ENCODE data around the gene DNAH1. TPM values are rescaled to one million over a fixed set of nuclear protein-coding genes. Genes with fewer than 3 reads are reported as not detected.

Gene DNAH1
- total RNA-seq, 4 donors from 2014 or later: 9.5 to 30.3 (median 14.6) TPM

DNA sequence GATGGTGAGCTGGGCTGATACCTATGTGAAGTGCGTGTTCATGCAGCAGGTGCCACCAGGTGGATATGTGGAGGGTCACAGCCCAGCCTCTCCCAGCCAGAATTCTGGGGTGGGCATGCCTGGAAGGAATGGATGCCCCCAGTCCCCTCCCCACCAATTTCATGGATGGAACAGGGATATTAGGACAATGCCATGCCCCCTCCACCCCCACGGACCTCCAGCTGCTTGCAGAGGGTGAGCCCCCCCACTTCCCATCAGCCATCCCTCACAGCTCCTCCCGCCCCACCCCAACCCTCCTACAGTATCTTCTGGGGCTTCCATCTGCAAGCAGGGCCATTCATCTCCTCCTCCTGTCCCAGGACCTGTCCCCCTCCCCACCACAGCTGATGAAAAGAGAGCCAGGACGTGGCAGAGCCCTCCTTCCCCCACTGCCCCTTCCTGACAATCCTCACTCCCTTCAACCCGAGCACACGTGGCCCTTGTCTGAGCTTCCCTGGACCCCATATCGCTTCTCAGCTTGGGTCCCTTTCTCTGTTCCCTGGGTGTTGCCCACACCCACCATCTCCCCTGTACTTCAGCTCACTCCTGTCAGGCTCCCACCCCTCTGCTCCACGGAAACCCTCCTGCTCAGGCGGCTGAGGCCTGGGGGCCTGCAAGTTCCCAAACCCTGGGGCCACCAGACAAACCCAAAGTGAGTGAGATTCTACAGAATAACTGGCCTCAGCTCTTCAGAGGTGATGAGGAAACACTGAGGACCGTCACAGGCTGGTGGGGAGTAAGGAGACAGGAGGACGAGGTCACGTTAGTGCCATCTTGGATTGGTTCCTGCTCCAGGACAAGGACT, 131.6 kb downstream of the DNAH1 start:
- TF ChIP-seq, protein P1, sequence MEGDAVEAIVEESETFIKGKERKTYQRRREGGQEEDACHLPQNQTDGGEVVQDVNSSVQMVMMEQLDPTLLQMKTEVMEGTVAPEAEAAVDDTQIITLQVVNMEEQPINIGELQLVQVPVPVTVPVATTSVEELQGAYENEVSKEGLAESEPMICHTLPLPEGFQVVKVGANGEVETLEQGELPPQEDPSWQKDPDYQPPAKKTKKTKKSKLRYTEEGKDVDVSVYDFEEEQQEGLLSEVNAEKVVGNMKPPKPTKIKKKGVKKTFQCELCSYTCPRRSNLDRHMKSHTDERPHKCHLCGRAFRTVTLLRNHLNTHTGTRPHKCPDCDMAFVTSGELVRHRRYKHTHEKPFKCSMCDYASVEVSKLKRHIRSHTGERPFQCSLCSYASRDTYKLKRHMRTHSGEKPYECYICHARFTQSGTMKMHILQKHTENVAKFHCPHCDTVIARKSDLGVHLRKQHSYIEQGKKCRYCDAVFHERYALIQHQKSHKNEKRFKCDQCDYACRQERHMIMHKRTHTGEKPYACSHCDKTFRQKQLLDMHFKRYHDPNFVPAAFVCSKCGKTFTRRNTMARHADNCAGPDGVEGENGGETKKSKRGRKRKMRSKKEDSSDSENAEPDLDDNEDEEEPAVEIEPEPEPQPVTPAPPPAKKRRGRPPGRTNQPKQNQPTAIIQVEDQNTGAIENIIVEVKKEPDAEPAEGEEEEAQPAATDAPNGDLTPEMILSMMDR (IDR thresholded peaks at IDR 0.05; ENCODE audit: low read depth): no peak

Small RNAs within 50 kb of the gene (small RNA-seq; reads per million reads assigned to genes)
- gene MIR135A1 (0.36 reads per million), gene MIRLET7G (551 reads per million, percentile 99 among the genes with 10 or more reads in this experiment)

Other genes with a start within 250 kb of the DNAH1 start
- 1 to 10 TPM in 2 of 4 donors, under 1 TPM in 2; 0.38 to 2.4 (median 1.2) TPM for gene POC1A, start 161.9 kb upstream of the DNAH1 start, total RNA-seq
- gene ALAS1, start 118.2 kb upstream of the DNAH1 start, total RNA-seq: 10 to 100 TPM; 25.8 to 44.3 (median 39.0) TPM
- not detected for gene TLR9, start 90.7 kb upstream of the DNAH1 start, total RNA-seq
- 100 to 1,000 TPM in 3 of 4 donors, 10 to 100 TPM in 1; 50.4 to 129 (median 122) TPM for gene TWF2, start 77.2 kb upstream of the DNAH1 start, total RNA-seq
- gene PPM1M, start 70.6 kb upstream of the DNAH1 start, total RNA-seq: 10 to 100 TPM; 13.0 to 44.7 (median 35.3) TPM
- 10 to 100 TPM; 48.3 to 56.5 (median 51.6) TPM for gene WDR82, start 37.7 kb upstream of the DNAH1 start, total RNA-seq
- 10 to 100 TPM in 3 of 4 donors, 1 to 10 TPM in 1; 7.2 to 72.0 (median 38.9) TPM for gene GLYCTK, start 28.5 kb upstream of the DNAH1 start, total RNA-seq
- gene BAP1, start 93.7 kb downstream of the DNAH1 start, total RNA-seq: 10 to 100 TPM; 46.1 to 61.4 (median 55.0) TPM
- gene PHF7, start 94.3 kb downstream of the DNAH1 start, total RNA-seq: 10 to 100 TPM in 3 of 4 donors, 1 to 10 TPM in 1; 9.5 to 17.3 (median 13.0) TPM
- 100 to 1,000 TPM in 3 of 4 donors, 10 to 100 TPM in 1; 97.3 to 373 (median 164) TPM for gene SEMA3G, start 128.8 kb downstream of the DNAH1 start, total RNA-seq
- gene TNNC1, start 137.7 kb downstream of the DNAH1 start, total RNA-seq: 1 to 10 TPM in 2 of 4 donors, not detected in 2; 1.7 to 3.7 TPM
- 100 to 1,000 TPM in 1 of 4 donors, 10 to 100 TPM in 3; 52.7 to 105 (median 71.5) TPM for gene NISCH, start 139.3 kb downstream of the DNAH1 start, total RNA-seq
- gene STAB1, start 179.0 kb downstream of the DNAH1 start, total RNA-seq: 100 to 1,000 TPM; 147 to 268 (median 218) TPM
- 10 to 100 TPM; 11.6 to 29.8 (median 20.7) TPM for gene NT5DC2, start 217.5 kb downstream of the DNAH1 start, total RNA-seq
- 1 to 10 TPM; 1.5 to 4.9 (median 2.3) TPM for gene UQCC5, start 220.3 kb downstream of the DNAH1 start, total RNA-seq